DND-41 (cell line): ENCODE data around the gene RFXAP.

Experiments used
- EZH2 ChIP-seq: IDR thresholded peaks from 3 replicates; pipeline ENCODE4 v1.6.1; 2012; ENCODE audit warnings: borderline replicate concordance, low read depth, mild to moderate bottlenecking, moderate library complexity, low read length, inconsistent platforms; ENCODE audit not compliant: severe bottlenecking
- TF ChIP-seq, protein P1 (sequence below): IDR thresholded peaks from 2 replicates; pipeline ENCODE4 v1.5.1; 2012; ENCODE audit warnings: borderline replicate concordance, low read length, moderate library complexity, mild to moderate bottlenecking; ENCODE audit not compliant: poor library complexity, severe bottlenecking; ENCODE audit errors: extremely low read depth

DNA sequence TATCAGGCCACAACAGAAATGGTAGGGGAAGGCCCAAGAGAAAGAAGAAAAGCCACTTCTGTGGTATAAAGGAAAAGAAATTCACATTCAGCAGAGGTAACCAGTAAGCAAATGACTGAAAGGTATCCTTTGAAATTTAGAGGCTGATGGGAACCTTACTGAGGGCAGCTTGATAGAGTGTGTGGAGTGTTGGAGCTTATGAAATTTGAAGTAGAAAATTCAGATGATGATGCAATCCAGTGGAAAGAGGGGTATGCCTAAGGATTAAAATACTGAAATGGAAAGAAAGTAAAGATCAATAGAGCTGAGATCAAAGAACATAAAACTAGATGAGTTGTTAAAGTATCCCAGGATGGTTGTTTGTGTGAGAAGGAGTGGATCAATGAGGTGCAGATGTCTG is 42.8 kb upstream of the RFXAP start:
- TF ChIP-seq, protein P1, sequence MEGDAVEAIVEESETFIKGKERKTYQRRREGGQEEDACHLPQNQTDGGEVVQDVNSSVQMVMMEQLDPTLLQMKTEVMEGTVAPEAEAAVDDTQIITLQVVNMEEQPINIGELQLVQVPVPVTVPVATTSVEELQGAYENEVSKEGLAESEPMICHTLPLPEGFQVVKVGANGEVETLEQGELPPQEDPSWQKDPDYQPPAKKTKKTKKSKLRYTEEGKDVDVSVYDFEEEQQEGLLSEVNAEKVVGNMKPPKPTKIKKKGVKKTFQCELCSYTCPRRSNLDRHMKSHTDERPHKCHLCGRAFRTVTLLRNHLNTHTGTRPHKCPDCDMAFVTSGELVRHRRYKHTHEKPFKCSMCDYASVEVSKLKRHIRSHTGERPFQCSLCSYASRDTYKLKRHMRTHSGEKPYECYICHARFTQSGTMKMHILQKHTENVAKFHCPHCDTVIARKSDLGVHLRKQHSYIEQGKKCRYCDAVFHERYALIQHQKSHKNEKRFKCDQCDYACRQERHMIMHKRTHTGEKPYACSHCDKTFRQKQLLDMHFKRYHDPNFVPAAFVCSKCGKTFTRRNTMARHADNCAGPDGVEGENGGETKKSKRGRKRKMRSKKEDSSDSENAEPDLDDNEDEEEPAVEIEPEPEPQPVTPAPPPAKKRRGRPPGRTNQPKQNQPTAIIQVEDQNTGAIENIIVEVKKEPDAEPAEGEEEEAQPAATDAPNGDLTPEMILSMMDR, result no peak
- TF ChIP-seq EZH2, result no peak
